ENCODE data around the gene SYAP1.
"Not testable (repeated sequence)": the region's sequence is repeated elsewhere in the genome, so short reads cannot be mapped to it uniquely, and the experiment has no call there.

SYAP1 gene

GRCh38 chrX:16772460-16772859 is 53.0 kb downstream of the SYAP1 start:
- DNase-seq (ENCODE audit: extremely low read depth, insufficient read length): no peak
- Histone ChIP-seq H3K27me3 (replicated peaks; ENCODE audit: control insufficient read depth, insufficient read depth, low read length) (no peaks in the 10 kb centered on the region), H3K4me3 (replicated peaks; ENCODE audit: low read depth, low read length) (no peak overlapping the region), H3K36me3 (ENCODE audit: control insufficient read depth, insufficient read depth, low read length) (no peaks in the 10 kb centered on the region)
- no peak for TF ChIP-seq CTCF (IDR thresholded peaks at IDR 0.05; ENCODE audit: insufficient read depth, low read length, poor library complexity, severe bottlenecking)

GRCh38 chrX:16774746-16775145 is 55.3 kb downstream of the SYAP1 start:
- Histone ChIP-seq H3K4me3 (replicated peaks; ENCODE audit: low read depth, low read length) (no peak overlapping the region), H3K36me3 (ENCODE audit: control insufficient read depth, insufficient read depth, low read length) (no peaks in the 10 kb centered on the region), H3K27me3 (replicated peaks; ENCODE audit: control insufficient read depth, insufficient read depth, low read length) (no peaks in the 10 kb centered on the region)
- TF ChIP-seq CTCF (IDR thresholded peaks at IDR 0.05; ENCODE audit: insufficient read depth, low read length, poor library complexity, severe bottlenecking): no peak
- DNase-seq (ENCODE audit: extremely low read depth, insufficient read length): no peak

GRCh38 chrX:16778545-16778944 is 59.1 kb downstream of the SYAP1 start:
- Histone ChIP-seq H3K4me3 (replicated peaks; ENCODE audit: low read depth, low read length) (no peak overlapping the region), H3K27me3 (replicated peaks; ENCODE audit: control insufficient read depth, insufficient read depth, low read length) (no peaks in the 10 kb centered on the region), H3K36me3 (ENCODE audit: control insufficient read depth, insufficient read depth, low read length) (no peaks in the 10 kb centered on the region)
- no peak for TF ChIP-seq CTCF (IDR thresholded peaks at IDR 0.05; ENCODE audit: insufficient read depth, low read length, poor library complexity, severe bottlenecking)
- no peak for DNase-seq (ENCODE audit: extremely low read depth, insufficient read length)

GRCh38 chrX:16778993-16779392 is 59.6 kb downstream of the SYAP1 start:
- DNase-seq (ENCODE audit: extremely low read depth, insufficient read length): no peak
- Histone ChIP-seq H3K27me3 (replicated peaks; ENCODE audit: control insufficient read depth, insufficient read depth, low read length) (no peaks in the 10 kb centered on the region), H3K36me3 (ENCODE audit: control insufficient read depth, insufficient read depth, low read length) (no peaks in the 10 kb centered on the region), H3K4me3 (replicated peaks; ENCODE audit: low read depth, low read length) (no peak overlapping the region)
- TF ChIP-seq CTCF (IDR thresholded peaks at IDR 0.05; ENCODE audit: insufficient read depth, low read length, poor library complexity, severe bottlenecking): no peak

GRCh38 chrX:16779815-16780214 is 60.4 kb downstream of the SYAP1 start:
- DNase-seq (ENCODE audit: extremely low read depth, insufficient read length); H3K27me3 ChIP-seq (replicated peaks; ENCODE audit: control insufficient read depth, insufficient read depth, low read length); H3K4me3 ChIP-seq (replicated peaks; ENCODE audit: low read depth, low read length): not testable (repeated sequence)

GRCh38 chrX:16783452-16783851 is 64.0 kb downstream of the SYAP1 start:
- no peak for TF ChIP-seq CTCF (IDR thresholded peaks at IDR 0.05; ENCODE audit: insufficient read depth, low read length, poor library complexity, severe bottlenecking)
- Histone ChIP-seq H3K4me3 (replicated peaks; ENCODE audit: low read depth, low read length) (no peak overlapping the region), H3K36me3 (ENCODE audit: control insufficient read depth, insufficient read depth, low read length) (no peaks in the 10 kb centered on the region), H3K27me3 (replicated peaks; ENCODE audit: control insufficient read depth, insufficient read depth, low read length) (no peaks in the 10 kb centered on the region)
- no peak for DNase-seq (ENCODE audit: extremely low read depth, insufficient read length)

More at GRCh38 chrX:16779815-16780214, 60.4 kb downstream of the SYAP1 start:
- not testable (repeated sequence) for H3K36me3 ChIP-seq (ENCODE audit: control insufficient read depth, insufficient read depth, low read length)

- not testable (repeated sequence) for DNase-seq (ENCODE audit: extremely low read depth, insufficient read length); H3K27me3 ChIP-seq (replicated peaks; ENCODE audit: control insufficient read depth, insufficient read depth, low read length); H3K4me3 ChIP-seq (replicated peaks; ENCODE audit: low read depth, low read length); H3K36me3 ChIP-seq (ENCODE audit: control insufficient read depth, insufficient read depth, low read length)
Observed at GRCh38 chrX:16784440-16784839, 65.0 kb downstream of the SYAP1 start.
